ENCODE data around the gene PDGFRA.
A peak's percentile ranks its signal among the peaks of the same experiment; 100 is the strongest.

PDGFRA gene

GRCh38 chr4:54265366-54265765 is 36.3 kb downstream of the PDGFRA start:
- DNase-seq, result no peak

- peak; percentile 39 for DNase-seq
These were observed 39.1 kb downstream of the PDGFRA start for GRCh38 chr4:54268151-54268550.

GRCh38 chr4:54271464-54271863 is 42.4 kb downstream of the PDGFRA start:
- no peak for DNase-seq

- DNase-seq, result no peak
These were observed 43.0 kb downstream of the PDGFRA start for GRCh38 chr4:54272051-54272450.

GRCh38 chr4:54274264-54274663 is 45.2 kb downstream of the PDGFRA start:
- no peak for DNase-seq

- no peak for DNase-seq
These were observed 45.9 kb downstream of the PDGFRA start for GRCh38 chr4:54274795-54275665.

GRCh38 chr4:54276641-54277430 is 47.7 kb downstream of the PDGFRA start:
- no peak for DNase-seq

- DNase-seq, result peak; percentile 68
These were observed 48.6 kb downstream of the PDGFRA start for GRCh38 chr4:54277691-54278090.

GRCh38 chr4:54278216-54278615 is 49.1 kb downstream of the PDGFRA start:
- no peak for DNase-seq

GRCh38 chr4:54281054-54281766 is 52.1 kb downstream of the PDGFRA start:
- peak; percentile 76 for DNase-seq

GRCh38 chr4:54282837-54283236 is 53.7 kb downstream of the PDGFRA start:
- DNase-seq, result no peak

GRCh38 chr4:54289316-54289715 is 60.2 kb downstream of the PDGFRA start:
- no peak for DNase-seq

GRCh38 chr4:54290980-54291379 is 61.9 kb downstream of the PDGFRA start:
- DNase-seq, result no peak

- no peak for DNase-seq
These were observed 67.6 kb downstream of the PDGFRA start for GRCh38 chr4:54296548-54297203.

GRCh38 chr4:54308110-54308509 is 79.0 kb downstream of the PDGFRA start:
- no peak for DNase-seq

GRCh38 chr4:54315561-54316538 is 86.8 kb downstream of the PDGFRA start:
- no peak for DNase-seq

GRCh38 chr4:54317690-54318089 is 88.6 kb downstream of the PDGFRA start:
- DNase-seq, result no peak

GRCh38 chr4:54318904-54319303 is 89.8 kb downstream of the PDGFRA start:
- DNase-seq, result peak; percentile 28

- DNase-seq, result no peak
These were observed 92.0 kb downstream of the PDGFRA start for GRCh38 chr4:54320826-54321685.

- peak; percentile 24 for DNase-seq
These were observed 93.8 kb downstream of the PDGFRA start for GRCh38 chr4:54322818-54323417.
